ENCODE measurements around the gene BBS7.

The BBS7 gene

DNA sequence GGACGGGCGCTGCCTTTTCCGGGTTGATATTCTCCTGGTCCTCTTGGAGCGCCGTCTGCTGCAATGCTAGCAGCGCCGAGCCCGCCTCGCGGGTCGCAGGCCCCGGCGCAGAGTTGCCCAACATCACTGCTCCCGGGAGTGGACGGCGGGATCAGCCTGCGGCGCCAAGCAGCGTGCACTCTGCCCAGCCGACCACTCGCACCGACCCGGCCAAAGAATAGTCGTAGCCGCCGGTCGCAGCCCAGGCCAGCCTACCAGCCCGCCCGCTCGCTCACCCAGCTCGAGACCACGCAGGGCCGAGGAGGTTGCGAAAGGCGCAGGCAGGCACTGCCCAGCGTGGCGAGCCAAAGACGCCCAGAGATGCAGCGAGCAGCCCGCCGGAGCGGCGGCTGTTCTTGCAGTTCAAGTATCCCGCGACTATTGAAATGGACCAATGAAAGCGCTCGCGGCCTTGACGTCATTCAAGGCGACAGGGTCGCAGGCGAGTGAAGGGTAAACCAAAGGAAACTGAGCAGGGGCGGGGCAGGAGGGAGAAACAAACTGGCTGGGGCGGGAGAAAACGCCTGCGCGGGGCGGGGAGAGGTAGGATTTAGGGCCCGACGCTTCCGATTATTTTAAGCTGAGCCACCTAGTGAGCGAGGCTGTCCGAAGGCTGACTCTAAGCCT lies 46.6 kb downstream of the BBS7 start, which contains the start of gene CCNA2:
Gene CCNA2, minus strand, starts transcription at position 379 of the 666 bp plus-strand sequence. Its CDS starts 255 bp downstream, at position 124.
- H3K27ac ChIP-seq (replicated peaks) = peak within 1 kb of the TSS; percentile 97
- no peaks in the 10 kb centered on the region for H3K27me3 ChIP-seq (ENCODE audit: insufficient read depth, poor library complexity, severe bottlenecking)
- TF ChIP-seq, protein P1, sequence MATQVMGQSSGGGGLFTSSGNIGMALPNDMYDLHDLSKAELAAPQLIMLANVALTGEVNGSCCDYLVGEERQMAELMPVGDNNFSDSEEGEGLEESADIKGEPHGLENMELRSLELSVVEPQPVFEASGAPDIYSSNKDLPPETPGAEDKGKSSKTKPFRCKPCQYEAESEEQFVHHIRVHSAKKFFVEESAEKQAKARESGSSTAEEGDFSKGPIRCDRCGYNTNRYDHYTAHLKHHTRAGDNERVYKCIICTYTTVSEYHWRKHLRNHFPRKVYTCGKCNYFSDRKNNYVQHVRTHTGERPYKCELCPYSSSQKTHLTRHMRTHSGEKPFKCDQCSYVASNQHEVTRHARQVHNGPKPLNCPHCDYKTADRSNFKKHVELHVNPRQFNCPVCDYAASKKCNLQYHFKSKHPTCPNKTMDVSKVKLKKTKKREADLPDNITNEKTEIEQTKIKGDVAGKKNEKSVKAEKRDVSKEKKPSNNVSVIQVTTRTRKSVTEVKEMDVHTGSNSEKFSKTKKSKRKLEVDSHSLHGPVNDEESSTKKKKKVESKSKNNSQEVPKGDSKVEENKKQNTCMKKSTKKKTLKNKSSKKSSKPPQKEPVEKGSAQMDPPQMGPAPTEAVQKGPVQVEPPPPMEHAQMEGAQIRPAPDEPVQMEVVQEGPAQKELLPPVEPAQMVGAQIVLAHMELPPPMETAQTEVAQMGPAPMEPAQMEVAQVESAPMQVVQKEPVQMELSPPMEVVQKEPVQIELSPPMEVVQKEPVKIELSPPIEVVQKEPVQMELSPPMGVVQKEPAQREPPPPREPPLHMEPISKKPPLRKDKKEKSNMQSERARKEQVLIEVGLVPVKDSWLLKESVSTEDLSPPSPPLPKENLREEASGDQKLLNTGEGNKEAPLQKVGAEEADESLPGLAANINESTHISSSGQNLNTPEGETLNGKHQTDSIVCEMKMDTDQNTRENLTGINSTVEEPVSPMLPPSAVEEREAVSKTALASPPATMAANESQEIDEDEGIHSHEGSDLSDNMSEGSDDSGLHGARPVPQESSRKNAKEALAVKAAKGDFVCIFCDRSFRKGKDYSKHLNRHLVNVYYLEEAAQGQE (IDR thresholded peaks at IDR 0.05; ENCODE audit: insufficient replicate concordance, low read depth) = peak; percentile 51
- TF ChIP-seq GABPA (IDR thresholded peaks at IDR 0.05; ENCODE audit: low read depth) (no peak), SPI1 (IDR thresholded peaks at IDR 0.05; ENCODE audit: borderline replicate concordance, low read depth) (no peak), POLR2AphosphoS5 (IDR thresholded peaks at IDR 0.05; ENCODE audit: low read depth) (peak; percentile 94)
- TF ChIP-seq, protein P2, sequence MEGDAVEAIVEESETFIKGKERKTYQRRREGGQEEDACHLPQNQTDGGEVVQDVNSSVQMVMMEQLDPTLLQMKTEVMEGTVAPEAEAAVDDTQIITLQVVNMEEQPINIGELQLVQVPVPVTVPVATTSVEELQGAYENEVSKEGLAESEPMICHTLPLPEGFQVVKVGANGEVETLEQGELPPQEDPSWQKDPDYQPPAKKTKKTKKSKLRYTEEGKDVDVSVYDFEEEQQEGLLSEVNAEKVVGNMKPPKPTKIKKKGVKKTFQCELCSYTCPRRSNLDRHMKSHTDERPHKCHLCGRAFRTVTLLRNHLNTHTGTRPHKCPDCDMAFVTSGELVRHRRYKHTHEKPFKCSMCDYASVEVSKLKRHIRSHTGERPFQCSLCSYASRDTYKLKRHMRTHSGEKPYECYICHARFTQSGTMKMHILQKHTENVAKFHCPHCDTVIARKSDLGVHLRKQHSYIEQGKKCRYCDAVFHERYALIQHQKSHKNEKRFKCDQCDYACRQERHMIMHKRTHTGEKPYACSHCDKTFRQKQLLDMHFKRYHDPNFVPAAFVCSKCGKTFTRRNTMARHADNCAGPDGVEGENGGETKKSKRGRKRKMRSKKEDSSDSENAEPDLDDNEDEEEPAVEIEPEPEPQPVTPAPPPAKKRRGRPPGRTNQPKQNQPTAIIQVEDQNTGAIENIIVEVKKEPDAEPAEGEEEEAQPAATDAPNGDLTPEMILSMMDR (IDR thresholded peaks at IDR 0.05; ENCODE audit: insufficient read depth, low read length) = no peak
- peak; percentile 90 to 99 for DNase-seq (ENCODE audit: low read depth in 1 of 2, low spot score in 1 of 2)
- H3K4me3 ChIP-seq (replicated peaks; ENCODE audit: insufficient read depth, low read length) = peak within 1 kb of the TSS; percentile 99

DNA sequence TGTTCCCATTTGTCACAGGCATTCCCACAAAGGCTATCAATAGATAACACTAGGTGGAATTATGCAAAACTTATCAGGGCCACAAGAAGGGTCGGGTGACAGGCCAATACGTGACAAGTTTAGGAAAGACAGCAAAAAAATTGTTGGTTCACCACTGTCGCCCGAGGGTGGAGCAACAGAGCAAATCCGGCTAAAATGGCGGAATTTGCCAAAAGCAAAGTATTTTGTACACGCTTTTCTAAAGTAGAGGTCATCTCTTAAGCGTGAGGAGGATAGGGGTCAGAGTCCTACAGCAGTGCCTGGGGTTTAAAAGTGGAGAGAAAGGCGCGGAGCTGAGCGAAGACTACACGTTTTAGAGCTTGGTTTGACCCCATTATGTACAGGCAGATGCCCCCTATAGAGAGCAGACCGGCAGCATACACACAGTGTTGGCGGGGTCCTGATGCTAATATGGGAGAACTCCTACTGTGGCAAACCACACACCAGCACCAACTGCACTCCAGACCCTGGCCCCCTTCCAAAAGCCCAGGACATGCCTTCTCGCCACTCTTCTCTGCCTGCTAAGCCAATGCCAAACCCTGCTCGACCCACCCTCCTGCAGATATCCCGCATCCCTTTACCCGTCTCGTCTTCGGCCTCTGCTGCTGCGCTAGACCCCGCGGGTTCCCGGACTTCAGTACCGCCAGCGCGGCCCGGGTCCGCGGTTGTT lies 47.3 kb downstream of the BBS7 start:
- Histone ChIP-seq H3K27ac (replicated peaks) (peak overlapping the region; percentile 97), H3K27me3 (ENCODE audit: insufficient read depth, poor library complexity, severe bottlenecking) (no peaks in the 10 kb centered on the region), H3K4me3 (replicated peaks; ENCODE audit: insufficient read depth, low read length) (peak overlapping the region; percentile 99)
- TF ChIP-seq GABPA (IDR thresholded peaks at IDR 0.05; ENCODE audit: low read depth) = no peak
- TF ChIP-seq, protein P2 (IDR thresholded peaks at IDR 0.05; ENCODE audit: insufficient read depth, low read length) = peak; percentile 1
- DNase-seq (ENCODE audit: low read depth in 1 of 2, low spot score in 1 of 2) = peak in 1 of 2 experiments; percentile 60

DNA sequence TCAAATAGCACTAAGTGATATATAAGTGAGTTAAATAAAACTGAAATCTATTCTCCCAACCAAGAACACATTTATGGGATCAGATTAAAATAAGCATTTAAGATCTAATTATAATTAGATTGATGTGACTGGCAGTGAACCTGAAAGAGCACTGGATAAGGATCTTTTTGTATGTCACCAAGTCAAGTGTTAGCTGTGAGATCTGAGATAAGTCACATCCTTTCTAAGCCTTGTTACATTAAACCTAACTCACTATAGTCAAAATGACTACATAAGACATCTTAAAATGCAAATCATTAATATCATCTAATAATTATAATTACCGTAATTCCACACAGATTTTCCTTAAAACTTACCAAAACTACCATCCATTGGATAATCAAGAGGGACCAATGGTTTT lies 48.2 kb downstream of the BBS7 start:
- Histone ChIP-seq H3K4me3 (replicated peaks; ENCODE audit: insufficient read depth, low read length) (peak overlapping the region; percentile 99), H3K27ac (replicated peaks) (no peak overlapping the region; the same call in 1 of the 2 replicates), H3K27me3 (ENCODE audit: insufficient read depth, poor library complexity, severe bottlenecking) (no peaks in the 10 kb centered on the region)
- no peak for DNase-seq (ENCODE audit: low read depth in 1 of 2, low spot score in 1 of 2)
- no peak for TF ChIP-seq SPI1 (IDR thresholded peaks at IDR 0.05; ENCODE audit: borderline replicate concordance, low read depth)
- TF ChIP-seq, protein P2 (IDR thresholded peaks at IDR 0.05; ENCODE audit: insufficient read depth, low read length) = no peak
- no peak for TF ChIP-seq GABPA (IDR thresholded peaks at IDR 0.05; ENCODE audit: low read depth)
- TF ChIP-seq POLR2AphosphoS5 (IDR thresholded peaks at IDR 0.05; ENCODE audit: low read depth) = no peak
- TF ChIP-seq, protein P1 (IDR thresholded peaks at IDR 0.05; ENCODE audit: insufficient replicate concordance, low read depth) = no peak
